ENCODE measurements around the gene HTR2B.

HTR2B gene

DNA sequence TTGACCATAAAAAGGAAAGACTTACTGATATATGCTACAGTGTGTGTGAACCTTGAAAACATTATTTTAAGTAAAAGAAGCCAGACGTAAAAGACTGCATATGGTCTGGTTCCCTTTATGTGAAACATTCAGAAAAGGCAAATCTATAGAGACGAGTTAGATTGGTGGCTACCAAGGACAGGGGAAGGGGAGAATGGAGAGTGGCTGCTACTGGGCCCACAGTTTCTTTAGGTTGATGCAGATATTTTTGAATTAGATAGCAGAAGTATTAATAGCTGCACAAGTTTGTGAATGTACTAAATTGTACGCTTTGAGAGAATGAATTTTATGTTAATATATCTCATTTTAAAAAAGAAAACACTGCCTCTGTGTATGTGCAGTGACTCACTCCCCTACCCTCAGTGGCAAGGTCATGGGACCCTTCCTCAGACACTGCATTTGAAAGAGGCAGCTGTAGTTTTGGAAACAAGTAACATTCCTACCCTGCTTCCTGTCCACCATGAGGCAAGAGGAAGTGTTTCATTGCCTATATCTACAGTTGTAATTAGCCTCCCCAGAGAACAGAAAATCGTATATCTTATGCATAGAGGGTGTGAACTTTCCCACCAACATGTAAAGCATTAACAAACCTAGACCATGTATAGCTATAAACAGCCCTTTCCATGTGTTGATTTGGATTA lies 43.8 kb upstream of the HTR2B start:
- H3K36me3 Mint-ChIP-seq (ENCODE audit: low read depth) = peaks cover 73% of the 10 kb centered on the region
- H3K27ac Mint-ChIP-seq = peak overlapping the region in 2 of 3 experiments; percentile 30 to 45
- H3K27me3 Mint-ChIP-seq (ENCODE audit: low read depth) = no peaks in the 10 kb centered on the region
- no peak overlapping the region for H3K4me3 Mint-ChIP-seq
- H3K9me3 Mint-ChIP-seq = no peaks in the 10 kb centered on the region
- TF ChIP-seq, protein P1, sequence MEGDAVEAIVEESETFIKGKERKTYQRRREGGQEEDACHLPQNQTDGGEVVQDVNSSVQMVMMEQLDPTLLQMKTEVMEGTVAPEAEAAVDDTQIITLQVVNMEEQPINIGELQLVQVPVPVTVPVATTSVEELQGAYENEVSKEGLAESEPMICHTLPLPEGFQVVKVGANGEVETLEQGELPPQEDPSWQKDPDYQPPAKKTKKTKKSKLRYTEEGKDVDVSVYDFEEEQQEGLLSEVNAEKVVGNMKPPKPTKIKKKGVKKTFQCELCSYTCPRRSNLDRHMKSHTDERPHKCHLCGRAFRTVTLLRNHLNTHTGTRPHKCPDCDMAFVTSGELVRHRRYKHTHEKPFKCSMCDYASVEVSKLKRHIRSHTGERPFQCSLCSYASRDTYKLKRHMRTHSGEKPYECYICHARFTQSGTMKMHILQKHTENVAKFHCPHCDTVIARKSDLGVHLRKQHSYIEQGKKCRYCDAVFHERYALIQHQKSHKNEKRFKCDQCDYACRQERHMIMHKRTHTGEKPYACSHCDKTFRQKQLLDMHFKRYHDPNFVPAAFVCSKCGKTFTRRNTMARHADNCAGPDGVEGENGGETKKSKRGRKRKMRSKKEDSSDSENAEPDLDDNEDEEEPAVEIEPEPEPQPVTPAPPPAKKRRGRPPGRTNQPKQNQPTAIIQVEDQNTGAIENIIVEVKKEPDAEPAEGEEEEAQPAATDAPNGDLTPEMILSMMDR (IDR thresholded peaks at IDR 0.05; ENCODE audit: unreplicated experiment in 3 of 3) = no peak
- H3K4me1 Mint-ChIP-seq = peaks cover 23% of the 10 kb centered on the region

DNA sequence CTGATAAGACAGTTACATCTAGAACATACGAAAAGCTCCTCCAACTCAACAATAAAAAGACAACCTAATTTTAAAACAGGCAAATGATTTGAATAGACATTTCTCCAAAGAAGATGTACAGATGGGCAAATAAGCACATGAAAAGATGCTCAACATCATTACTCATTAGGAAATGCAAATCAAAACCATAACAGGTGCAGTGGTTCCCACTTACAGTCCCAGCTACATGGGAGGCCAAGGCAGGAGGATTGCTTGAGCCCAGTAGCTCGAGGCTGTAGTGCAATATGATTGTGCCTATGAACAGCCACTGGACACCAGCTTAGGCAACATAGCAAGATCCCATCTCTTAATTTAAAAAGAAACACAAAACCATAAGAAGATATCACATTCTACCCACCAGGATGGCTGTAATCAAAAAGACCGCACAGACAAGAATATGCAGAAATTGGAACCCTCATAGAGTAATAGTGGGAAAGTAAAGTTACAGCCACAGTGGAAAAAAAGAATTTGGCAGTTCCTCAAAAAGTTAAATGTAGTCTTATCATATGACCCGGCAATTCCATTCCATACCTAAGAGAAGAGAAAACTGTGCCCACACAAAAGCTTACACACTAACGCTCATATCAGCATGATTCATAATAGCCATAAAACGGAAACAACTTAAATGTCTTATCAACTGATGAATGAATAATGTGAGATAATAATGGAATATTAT lies 43.1 kb upstream of the HTR2B start:
- Mint-ChIP-seq H3K27me3 (ENCODE audit: low read depth) (no peaks in the 10 kb centered on the region), H3K36me3 (ENCODE audit: low read depth) (peaks cover 77% of the 10 kb centered on the region), H3K4me3 (no peak overlapping the region), H3K4me1 (peaks cover 28% of the 10 kb centered on the region), H3K9me3 (no peaks in the 10 kb centered on the region), H3K27ac (peak overlapping the region in 1 of 3 experiments; percentile 45)
- TF ChIP-seq, protein P1 (IDR thresholded peaks at IDR 0.05; ENCODE audit: unreplicated experiment in 3 of 3) = no peak

DNA sequence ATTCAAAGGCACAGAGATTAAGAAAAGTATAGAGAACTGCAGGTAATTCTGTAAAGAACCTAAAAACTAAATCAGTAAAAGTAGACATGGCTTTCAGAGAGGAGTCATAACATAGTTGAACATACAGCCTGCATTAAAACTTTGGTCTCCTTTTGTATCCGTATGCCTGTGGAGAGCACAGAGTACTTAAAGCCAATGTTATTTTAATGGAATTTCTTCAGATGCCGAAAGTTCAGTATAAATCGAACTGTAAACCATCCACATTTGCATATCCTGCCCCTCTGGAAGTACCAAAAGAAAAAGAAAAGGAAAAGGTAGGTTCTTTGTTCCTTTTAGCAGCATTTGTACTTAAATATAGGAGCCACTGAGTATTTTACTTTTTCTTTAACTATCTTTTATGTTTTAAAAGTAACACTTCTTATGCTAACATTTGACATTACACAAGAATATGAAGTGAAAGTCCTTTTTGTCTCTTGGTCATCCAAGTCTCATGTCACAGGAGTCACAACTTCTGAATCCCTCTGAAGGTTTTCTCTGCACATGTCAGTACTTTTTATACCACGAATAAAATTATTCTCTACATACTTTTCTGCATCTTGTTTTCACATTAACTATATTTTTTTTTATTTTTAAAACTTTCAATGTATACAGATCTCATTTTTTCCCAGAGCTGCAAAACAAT lies 38.7 kb upstream of the HTR2B start:
- TF ChIP-seq, protein P1 (IDR thresholded peaks at IDR 0.05; ENCODE audit: unreplicated experiment in 3 of 3) = no peak
- Mint-ChIP-seq H3K27ac (peak overlapping the region; percentile 59 to 81 (median 69)), H3K27me3 (ENCODE audit: low read depth) (no peaks in the 10 kb centered on the region), H3K4me1 (peaks cover 36% of the 10 kb centered on the region), H3K36me3 (ENCODE audit: low read depth) (peaks cover 53% of the 10 kb centered on the region), H3K4me3 (no peak overlapping the region), H3K9me3 (no peaks in the 10 kb centered on the region)

DNA sequence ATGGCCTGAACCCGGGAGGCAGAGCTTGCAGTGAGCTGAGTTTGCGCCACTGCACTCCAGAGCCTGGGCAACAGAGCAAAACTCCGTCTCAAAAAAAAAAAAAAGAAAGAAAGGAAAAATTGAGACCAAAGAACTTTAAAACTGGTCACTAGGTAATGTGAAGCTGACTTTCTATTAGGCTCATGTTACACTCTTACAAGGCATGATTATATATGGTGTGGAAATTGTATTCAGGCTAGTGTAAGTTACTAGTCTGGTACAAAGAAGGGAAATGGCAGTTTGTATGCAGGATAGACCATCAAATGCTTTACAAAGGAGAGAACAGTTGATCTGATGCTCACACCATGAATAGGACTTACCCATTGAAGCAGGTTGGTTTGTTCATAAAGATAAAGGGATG lies 38.2 kb upstream of the HTR2B start:
- TF ChIP-seq, protein P1 (IDR thresholded peaks at IDR 0.05; ENCODE audit: unreplicated experiment in 3 of 3) = no peak
- Mint-ChIP-seq H3K4me1 (peaks cover 36% of the 10 kb centered on the region), H3K9me3 (no peaks in the 10 kb centered on the region), H3K27me3 (ENCODE audit: low read depth) (no peaks in the 10 kb centered on the region), H3K36me3 (ENCODE audit: low read depth) (peaks cover 49% of the 10 kb centered on the region), H3K27ac (peak overlapping the region; percentile 59 to 81 (median 69)), H3K4me3 (no peak overlapping the region)

DNA sequence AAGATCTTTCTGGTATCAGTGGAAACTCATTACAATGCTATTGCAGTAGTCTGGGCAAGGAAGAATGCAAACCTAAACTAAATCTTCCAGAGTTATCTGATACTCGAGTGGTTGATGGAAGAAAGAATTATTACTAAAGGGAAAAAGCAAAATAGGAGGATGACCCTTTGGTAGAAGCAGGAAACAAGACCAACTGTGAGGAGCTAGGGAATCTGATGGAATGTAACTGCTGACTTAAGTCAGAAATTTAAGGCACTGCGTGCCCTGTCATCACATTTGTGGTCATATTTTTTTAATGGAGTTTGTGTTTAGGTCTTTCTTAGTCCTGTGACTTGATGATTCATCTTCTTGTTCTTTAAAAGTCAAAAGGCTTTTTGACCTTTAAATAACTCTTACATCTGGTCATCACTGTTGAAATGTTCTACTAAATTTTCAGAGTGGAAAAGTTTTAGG lies 37.1 kb upstream of the HTR2B start:
- TF ChIP-seq, protein P1 (IDR thresholded peaks at IDR 0.05; ENCODE audit: unreplicated experiment in 3 of 3) = no peak
- Mint-ChIP-seq H3K27ac (peak overlapping the region; percentile 67 to 84 (median 81)), H3K36me3 (ENCODE audit: low read depth) (peaks cover 38% of the 10 kb centered on the region), H3K9me3 (no peaks in the 10 kb centered on the region), H3K27me3 (ENCODE audit: low read depth) (no peaks in the 10 kb centered on the region), H3K4me3 (peak overlapping the region in 2 of 3 experiments; percentile 3 to 9), H3K4me1 (peaks cover 37% of the 10 kb centered on the region)
